GM11168 (cell line): ENCODE results near the gene FAM120B.
"Not testable (repeated sequence)": the region's sequence is repeated elsewhere in the genome, so short reads cannot be mapped to it uniquely, and the experiment has no call there.

Experiments
- in situ Hi-C: fragments of 300-500 bp; cut with MboI; formaldehyde crosslinking; loops from one replicate; pipeline ENCODE4 v1.12.0; 2022; ENCODE audit warnings: low sequenced_read_pairs; ENCODE audit not compliant: unreplicated experiment

Gene FAM120B

GRCh38 chr6:170372380-170373325 is 66.1 kb downstream of the FAM120B start:
- in situ Hi-C loops: no loop called here

- in situ Hi-C loops: no loop called here
These were observed 68.2 kb downstream of the FAM120B start for GRCh38 chr6:170374571-170375444.

DNA sequence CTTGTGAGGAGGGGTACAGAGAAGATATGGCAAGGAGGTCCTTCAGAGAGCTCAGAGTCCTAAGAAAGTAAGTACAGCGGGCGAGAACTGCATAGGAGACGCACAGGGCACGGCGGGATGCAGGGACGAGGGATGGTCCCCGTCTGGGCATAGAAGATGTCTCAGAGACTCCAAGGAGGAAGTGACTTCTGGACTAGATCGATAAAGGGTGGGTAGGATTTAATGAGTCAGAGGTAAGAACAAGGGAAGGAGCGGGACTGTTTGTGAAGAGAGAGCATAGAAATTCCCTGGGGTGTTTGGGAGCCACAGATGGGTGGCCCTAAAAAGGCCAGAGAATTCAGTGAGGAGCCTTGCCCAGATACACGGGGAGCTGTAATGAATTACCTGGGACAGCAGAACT is 69.1 kb downstream of the FAM120B start:
- in situ Hi-C loops: no loop called here

GRCh38 chr6:170376386-170377043 is 70.0 kb downstream of the FAM120B start:
- in situ Hi-C loops: no loop called here

DNA sequence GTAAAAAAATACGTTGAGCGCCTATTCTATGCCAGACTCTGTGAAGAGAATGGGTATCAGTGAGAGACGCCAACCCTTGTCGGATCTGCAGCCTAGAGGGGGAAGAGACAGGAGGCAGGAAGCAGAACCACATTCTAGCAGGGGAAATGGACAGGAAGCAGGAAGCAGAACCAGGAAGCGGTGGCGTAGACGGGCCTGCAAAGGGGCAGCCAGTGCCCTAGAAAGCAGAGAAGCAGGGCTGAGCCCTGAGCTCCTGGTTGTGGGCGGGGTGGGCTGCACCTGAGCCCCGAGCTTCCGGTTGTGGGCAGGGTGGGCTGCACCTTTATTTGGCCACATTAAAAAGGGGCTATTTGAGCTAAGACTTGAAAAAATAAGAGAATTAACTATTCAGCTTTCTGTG is 71.9 kb downstream of the FAM120B start:
- in situ Hi-C loops: no loop called here

DNA sequence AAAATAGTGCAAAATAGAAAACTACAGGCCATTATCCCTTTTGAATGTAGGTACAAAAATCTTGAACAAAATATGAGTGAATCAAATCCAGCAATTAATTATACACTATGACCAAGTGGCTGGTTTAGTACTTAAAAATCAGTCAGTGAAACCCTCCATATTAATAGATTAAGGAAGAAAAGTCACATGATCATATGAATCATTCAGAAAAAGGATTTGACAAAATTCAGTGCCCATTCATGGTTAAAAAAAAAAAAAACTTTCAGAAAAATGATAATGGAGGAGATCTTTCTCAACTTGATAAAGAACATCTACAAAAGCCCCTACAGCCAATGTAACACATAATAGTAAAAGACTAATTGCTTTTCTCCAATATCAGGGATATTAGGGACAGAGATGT is 75.0 kb downstream of the FAM120B start:
- in situ Hi-C loops: no loop called here

GRCh38 chr6:170383466-170384035 is 77.0 kb downstream of the FAM120B start:
- in situ Hi-C loops: no loop called here

- in situ Hi-C loops: no loop called here
These were observed 78.9 kb downstream of the FAM120B start for GRCh38 chr6:170385506-170385905.

- in situ Hi-C loops: no loop called here
These were observed 81.6 kb downstream of the FAM120B start for GRCh38 chr6:170388113-170388512.

GRCh38 chr6:170393033-170393432 is 86.5 kb downstream of the FAM120B start:
- in situ Hi-C loops: no loop called here

DNA sequence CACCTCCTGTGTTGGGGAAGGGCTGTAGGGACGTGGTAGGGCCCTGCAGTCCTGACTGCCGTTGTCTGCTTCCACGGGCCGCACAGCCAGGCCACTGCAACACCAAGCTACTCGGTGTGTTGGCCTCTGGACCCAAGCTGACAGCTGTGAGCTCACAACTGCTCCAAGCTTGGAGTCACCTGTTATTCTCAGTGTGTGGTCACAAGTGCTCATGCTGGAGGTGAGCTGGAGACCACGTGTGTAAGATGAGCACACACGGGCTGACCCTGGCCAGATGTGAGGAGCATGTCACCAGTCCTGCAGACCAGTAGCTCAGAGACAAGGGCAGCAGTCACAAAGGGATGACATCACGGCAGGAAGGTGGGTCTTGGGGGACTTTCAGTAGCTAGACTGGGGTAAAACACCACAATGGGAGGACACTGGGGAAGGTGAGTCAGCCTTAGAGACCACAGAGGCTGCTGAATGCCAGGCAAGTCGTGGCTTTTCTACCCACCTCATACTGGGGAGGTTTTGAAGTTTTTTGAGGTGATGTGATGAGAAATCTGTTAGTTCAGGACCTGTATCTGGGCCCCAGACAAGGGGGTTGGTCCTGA is 87.3 kb downstream of the FAM120B start:
- in situ Hi-C loops: no loop called here

GRCh38 chr6:170394980-170395379 is 88.4 kb downstream of the FAM120B start:
- in situ Hi-C loops: no loop called here

DNA sequence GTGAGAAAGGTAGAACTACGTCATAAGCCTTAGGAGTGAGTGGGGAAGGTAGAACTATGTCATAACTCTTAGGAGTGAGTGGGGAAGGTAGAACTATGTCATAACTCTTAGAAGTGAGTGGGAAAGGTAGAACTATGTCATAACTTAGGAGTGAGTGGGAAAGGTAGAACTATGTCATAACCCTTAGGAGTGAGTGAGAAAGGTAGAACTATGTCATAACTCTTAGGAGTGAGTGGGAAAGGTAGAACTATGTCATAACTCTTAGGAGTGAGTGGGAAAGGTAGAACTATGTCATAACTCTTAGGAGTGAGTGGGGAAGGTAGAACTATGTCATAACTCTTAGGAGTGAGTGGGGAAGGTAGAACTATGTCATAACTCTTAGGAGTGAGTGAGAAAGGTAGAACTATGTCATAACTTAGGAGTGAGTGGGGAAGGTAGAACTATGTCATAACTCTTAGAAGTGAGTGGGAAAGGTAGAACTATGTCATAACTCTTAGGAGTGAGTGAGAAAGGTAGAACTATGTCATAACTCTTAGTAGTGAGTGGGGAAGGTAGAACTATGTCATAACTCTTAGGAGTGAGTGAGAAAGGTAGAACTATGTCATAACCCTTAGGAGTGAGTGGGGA is 92.3 kb downstream of the FAM120B start:
- in situ Hi-C loops: not testable (repeated sequence)

DNA sequence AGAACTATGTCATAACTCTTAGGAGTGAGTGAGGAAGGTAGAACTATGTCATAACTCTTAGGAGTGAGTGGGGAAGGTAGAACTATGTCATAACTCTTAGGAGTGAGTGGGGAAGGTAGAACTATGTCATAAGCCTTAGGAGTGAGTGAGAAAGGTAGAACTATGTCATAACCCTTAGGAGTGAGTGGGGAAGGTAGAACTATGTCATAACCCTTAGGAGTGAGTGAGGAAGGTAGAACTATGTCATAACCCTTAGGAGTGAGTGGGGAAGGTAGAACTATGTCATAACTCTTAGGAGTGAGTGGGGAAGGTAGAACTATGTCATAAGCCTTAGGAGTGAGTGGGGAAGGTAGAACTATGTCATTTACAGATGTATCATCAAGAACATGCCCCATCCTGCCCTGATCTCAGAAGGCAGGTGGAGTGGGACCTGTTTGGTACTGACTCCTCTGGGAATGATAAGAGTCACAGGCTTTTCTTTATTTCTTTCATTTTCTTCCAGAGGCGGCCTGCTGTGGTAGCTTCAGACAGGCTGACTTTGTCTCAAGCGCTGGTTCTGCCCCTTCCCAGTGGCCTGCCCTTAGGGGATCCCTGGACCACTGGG is 93.5 kb downstream of the FAM120B start:
- in situ Hi-C loops: not testable (repeated sequence)

DNA sequence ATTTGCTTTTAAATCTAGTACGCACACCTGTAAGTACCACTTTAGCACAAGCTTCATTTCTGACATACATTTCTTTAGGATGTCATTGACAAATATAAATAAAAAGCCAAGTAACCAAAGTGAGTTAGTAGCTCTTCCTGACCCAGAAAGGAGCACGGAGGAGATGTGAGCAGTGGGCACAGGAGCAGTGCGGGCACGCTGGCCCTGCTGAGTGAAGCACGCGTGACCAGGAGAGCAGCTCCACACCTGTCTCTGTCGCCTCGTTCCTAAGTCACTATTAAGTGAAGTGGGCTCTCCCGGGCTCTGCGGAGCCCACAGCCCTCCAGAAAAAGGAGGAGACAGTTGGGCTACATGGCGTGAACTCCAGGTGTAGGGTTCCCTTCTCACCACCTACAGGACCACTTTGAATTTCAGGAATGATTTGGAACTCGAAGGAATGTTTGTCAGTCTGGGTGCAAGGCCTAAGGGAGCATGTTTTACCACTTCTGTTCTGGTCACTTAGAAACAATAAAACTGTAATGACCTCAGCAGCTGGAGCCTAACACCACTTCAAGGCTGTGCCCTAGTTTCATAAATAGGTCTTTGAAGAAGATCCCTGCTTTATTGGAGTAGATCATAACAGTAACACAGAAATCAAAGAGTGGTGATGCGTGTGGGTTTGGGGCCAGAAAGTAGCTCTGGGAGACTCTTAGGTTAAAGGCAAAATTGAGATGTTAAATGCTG is 95.9 kb downstream of the FAM120B start:
- in situ Hi-C loops: no loop called here

GRCh38 chr6:170403451-170403850 is 96.9 kb downstream of the FAM120B start:
- in situ Hi-C loops: no loop called here

GRCh38 chr6:170404036-170404435 is 97.5 kb downstream of the FAM120B start:
- in situ Hi-C loops: no loop called here

GRCh38 chr6:170404697-170405096 is 98.1 kb downstream of the FAM120B start:
- in situ Hi-C loops: no loop called here
